IPS-11a (cell line): ENCODE results near the gene TCFL5.

Source experiments
- H3K4me3 ChIP-seq: one replicate; pipeline ENCODE4 v1.5.1; 2013; ENCODE audit warnings: low read depth, low read length, control low read depth

TCFL5 gene

DNA sequence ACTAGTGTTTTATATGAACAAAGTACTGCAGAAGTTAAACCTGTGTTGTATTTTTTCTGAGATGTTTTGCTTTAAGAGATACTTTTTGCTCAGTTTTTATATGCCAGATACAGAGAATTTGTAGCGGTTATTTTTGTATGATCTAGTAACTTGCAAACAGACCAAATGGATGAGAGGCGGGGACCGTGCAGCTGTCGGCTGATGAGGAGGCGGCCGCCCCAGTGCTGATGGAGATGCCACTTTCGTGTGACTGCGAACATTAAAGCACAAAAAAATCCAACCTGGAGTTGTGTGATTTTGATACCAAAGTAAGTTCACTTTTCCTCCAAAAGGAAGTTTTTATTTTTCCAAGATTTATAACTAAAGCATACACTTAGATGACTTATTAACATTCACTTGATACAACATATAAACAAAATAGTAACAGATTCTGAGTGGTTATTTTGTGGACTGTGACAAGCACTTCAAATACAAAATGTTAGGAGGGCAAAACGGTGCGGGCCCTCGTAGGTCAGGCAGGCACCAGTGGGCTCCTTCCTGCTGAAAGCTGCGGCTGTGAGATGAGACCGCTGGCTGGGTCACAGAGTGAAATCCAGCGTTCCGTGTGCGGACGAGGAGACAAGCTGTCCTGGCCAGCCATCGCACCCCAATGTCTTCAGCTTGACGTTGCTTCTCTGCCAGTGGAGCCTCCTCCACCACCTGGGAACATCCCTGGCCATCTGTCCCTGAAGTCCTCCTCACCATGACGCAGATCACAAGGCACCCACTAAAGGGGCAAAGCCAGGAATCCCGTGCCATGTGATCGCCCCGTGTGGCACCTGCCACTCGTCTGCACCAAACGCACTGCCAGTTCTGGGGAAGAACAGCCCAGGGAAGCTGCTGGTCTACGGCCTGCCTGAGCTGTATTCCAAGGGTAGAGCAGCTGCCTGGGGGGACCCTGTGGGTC, 61.0 kb downstream of the TCFL5 start:
- H3K4me3 ChIP-seq: no peak overlapping the region

DNA sequence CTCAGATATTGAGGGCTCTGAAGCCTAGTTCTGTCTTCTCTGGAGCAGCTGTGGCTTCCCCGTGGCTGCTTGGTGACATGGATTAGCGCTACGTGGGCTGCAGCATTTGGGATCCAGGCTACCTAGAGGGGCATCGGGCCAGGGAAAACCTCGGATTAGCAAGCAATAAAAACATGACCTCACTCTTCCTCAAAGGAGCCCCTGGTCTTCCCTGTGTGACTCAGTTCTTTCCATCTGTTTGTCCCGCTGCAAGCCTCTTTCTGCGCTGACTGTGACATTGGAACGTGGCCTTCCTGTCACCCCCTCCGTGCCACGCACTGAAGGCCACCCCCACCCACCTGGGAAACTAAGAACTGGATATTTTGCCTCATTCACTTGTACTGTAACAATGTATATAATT, 61.7 kb downstream of the TCFL5 start:
- H3K4me3 ChIP-seq: no peak overlapping the region

DNA sequence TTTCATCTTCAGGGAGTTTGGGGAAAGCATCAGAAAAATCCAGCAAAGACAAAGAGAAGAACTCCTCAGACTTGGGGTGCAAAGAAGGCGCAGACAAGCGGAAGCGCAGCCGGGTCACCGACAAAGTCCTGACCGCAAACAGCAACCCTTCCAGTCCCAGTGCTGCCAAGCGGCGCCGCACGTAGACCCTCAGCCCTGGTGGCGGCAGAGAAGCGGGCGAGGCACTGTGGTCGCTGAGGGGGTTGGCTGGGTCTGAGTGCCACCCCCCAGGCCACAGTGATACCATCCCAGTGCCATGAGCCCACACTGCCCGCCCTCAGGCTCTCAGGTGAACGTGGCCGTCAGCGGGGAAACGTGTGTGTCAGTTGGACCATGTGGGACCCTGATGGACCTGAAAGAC, 62.2 kb downstream of the TCFL5 start:
- H3K4me3 ChIP-seq: no peak overlapping the region

DNA sequence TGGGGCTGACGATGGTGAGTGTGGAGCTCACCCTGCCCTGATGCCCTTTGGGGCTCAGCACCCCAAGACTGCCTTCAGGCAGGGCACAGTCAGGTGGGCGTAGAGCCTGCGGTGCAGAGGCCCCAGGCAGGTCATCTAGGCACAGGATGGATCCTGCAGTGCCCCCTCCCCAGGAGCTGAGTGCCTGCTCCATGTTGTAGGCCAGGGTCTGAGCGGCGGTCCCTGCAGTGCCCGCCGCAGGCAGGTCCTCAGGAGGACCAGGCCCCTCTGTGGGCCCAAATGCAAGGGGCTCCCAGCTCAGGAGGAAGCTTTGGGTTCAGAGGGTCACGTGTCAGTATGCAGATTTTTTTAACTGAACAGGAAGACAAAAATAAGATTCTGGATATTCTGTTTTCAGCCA, 62.6 kb downstream of the TCFL5 start:
- H3K4me3 ChIP-seq: no peak overlapping the region

DNA sequence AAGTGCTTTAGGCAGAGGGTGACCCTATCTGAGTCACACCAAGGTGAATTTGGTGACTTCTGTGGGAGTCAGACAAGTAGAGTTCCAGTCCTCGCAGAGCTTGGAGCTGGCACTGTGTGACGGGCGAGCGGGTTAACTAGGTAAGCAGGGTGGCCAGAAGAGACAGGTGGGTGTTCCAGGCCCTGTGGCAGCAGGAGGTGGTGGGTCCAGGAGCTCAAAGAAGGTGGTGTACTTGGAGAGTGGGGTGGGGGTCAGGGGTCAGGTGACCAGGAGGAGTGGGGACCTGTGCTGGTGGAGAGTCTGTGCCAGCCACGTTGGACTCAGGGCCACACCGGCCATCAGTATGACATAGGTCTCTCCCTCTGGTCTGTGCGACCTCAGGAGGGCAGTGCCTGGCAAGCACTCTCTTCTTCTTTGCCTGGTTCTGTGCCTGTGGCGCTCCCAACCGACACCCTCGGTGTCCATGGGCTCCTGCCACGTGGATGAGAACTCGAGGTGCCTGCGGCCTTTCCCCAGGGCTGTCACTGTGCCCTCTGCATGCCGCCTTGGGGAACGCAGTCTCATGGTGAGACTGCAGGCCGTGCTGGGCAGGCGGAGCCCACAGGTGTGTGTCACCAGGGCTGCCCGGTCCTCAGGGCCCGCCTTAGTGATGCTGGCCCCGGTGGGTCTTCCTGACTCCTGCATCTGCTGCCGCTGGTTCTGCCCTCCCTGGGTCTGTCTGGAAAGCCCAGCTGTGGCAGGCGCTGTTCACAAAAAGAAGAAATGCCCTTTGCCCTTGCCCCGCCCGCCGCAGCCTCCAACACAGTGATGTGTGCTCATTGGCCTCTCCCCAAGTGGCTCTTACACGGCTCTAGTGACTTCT, 63.7 kb downstream of the TCFL5 start:
- H3K4me3 ChIP-seq: no peak overlapping the region

DNA sequence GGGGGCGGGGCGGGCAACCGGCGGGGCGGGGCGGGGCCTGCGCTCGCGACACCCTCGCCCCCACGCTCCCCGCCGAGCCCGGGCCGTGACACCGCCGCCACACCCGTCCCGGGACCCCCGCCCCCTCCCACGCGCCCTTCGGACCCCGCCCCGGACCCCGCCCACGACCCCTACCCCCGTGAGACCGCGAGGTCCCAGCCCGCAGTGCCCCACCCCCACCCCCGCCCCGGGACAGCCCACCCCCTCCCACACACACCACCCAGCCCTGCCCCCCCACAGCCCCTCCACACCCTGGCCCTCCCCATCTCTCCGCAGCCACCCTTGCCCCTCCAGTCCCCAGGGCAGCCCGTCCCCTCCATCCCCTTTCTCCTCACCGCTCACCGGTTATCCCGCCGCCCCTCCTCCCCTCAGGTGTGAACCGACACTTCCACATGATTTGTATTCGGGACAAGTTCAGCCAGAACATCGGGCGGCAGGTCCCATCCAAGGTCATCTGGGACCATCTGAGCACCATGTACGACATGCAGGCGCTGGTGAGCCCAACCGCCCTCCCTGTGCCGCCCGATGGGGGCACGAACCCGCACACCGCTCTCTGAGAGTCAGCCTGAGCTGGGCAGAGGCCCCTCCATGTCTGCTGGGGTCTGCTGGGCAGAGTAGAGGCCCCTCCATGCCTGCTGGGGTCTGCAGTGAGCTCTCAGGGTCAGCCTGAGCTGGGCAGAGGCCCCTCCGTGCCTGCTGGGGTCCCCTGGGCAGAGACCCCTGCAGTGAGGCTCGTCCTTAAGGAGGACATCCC, 64.7 kb downstream of the TCFL5 start:
- H3K4me3 ChIP-seq: peak overlapping the region; percentile 53

DNA sequence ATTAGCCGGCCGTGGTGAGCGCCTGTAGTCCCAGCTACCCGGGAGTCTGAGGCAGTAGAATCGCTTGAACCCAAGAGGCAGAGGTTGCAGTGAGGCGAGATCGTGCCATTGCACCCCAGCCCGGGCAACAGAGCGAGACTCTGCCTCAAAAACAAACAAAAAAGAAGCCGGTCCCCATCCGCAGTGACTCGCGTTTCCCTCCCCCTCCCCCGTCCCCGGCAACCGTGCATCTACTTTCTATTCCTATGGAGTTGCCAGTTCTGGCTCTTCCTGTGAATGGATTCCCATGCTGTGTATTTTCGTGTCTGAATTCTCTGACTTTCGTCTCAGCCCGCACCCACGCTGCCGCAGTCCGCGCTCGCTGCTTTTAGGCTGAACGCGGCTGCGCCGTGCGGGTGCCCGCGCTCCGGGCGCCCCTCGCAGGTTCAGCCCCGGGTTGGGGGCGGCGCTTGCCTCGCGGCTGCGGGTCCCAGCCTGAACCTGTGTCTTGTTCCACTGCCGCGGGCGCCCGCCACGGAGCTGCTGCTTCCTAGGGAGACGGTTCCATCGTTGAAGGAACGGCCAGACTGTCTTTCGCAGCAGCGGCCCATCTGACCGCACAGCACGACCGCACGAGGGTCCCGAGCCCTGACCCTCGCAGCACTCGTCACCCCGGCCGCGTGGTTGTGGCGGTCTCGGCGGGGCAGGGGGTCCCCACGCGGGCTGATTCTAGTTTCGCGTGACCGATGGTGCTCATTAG, 66.4 kb downstream of the TCFL5 start:
- peak overlapping the region; percentile 43 for H3K4me3 ChIP-seq

DNA sequence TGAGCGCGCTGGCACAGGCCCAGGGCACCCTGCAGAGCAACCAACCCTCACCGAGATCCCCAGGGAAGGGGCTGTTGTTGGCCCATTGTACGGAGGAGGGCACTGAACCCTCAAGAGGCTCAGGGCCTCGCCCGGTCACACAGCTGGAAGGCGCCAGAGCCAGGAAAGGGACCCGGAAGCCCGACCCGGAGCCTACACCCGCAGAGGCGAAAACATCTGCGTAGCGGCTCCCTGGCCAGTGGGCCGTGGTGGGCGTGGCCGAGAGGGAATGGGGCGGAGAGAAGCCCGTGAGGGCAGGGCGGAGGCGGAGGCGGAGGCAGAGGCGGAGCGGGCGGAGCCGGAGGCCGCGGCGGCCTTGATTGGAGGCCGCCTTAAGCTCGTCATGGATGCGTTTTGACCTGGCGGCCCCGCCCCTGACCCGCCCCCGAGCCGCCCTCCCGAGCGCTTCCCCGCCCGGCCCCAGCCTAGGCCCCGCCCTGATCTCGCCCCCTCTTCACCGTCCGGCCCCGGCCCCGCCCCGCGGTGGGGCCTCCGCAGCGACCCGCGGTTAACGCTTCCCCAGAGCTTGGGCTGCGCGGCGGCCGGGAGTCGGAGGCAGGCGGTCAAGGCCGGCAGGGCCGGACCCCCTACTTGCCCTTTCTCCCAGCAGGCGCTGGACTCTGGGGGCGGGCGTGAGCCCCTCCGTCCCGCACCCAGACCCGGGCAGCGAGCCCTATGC, 67.5 kb downstream of the TCFL5 start:
- H3K4me3 ChIP-seq: peak overlapping the region; percentile 8

DNA sequence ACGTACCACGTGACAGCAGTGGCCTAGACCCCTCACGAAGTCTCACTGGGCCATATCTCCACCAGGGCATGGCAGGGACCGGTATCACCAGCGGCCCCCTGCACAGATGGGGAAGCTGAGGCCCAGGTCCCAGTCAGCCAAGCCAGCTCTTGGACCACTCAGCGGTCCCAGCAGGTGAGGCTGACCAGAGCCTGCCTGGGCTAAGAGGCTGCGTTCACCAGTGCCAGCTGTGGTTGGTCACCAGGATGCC, 67.9 kb downstream of the TCFL5 start:
- H3K4me3 ChIP-seq: peak overlapping the region; percentile 8

DNA sequence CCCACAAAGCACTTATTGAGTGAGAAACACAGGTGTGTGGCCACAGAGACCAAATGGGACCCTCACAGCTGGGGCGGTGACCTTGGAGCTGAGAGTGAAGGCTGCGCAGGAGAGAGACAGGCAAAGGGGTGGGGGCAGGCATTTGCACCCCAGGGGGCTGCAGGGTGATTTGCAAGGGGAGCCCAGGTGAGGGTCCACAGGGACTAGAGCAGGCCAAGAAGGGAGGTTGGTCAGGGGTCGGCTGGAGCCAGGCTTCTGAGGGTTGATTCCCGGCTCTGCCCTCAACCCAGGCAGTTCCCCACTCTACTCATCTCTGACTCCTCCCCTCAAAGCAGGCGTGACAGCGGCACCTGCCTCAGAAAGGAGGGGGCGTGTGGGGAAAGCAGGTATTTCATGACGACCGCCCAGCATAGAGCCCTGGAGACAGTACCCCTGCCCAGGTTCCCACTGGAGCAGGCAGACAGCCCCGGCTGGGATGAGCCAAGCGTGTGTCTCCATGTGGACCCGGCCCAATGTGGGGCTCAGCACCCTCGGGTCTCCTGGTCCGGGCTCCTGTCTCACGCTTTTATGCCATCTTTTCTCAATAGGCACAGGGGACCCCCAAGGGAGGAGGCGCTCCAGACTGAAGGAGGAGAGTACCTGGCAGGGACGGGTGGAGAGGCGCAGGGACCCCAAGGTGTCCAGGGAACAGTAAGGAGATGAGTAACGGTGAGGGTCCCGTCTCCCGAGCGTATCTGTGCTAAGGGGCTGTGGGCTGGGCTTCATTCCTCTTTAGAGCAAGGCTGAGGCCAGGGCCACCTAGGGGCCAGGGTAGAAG, 68.5 kb downstream of the TCFL5 start:
- no peak overlapping the region for H3K4me3 ChIP-seq

DNA sequence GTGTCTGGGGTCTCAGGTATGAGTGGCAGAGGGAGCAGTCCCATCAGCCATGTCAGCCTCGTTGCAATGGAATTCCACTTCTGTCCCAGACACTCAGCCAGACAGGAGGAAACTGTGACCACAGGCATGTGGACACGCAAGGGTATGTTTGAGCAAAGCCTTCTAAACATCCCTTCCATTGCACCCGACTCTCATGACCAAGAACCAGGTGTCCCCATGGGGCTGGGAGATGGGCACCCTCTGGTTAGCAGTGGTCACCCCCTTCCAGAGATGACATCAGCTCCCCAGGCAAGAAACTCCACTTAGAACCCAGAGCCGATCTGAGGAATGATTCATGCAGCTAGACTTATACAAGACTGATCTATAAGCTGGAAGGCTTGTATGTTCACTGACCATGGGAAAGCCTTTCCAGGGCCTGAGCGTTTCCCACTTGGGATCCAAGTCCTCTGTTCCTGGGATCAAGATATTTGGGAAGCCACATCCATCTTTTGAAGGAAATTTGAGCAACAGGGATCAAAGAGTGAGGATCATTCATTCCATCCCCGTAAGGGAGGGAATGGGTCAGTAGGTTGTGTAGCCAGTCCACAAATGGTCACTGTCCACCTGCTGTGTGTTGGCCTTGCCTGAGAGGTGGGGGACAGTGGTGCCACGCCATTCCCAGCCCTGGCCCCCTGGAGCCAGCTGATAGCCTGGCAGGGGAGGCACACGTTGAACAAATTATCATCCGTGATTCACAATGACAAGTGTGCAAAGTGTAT, 69.3 kb downstream of the TCFL5 start:
- no peak overlapping the region for H3K4me3 ChIP-seq

DNA sequence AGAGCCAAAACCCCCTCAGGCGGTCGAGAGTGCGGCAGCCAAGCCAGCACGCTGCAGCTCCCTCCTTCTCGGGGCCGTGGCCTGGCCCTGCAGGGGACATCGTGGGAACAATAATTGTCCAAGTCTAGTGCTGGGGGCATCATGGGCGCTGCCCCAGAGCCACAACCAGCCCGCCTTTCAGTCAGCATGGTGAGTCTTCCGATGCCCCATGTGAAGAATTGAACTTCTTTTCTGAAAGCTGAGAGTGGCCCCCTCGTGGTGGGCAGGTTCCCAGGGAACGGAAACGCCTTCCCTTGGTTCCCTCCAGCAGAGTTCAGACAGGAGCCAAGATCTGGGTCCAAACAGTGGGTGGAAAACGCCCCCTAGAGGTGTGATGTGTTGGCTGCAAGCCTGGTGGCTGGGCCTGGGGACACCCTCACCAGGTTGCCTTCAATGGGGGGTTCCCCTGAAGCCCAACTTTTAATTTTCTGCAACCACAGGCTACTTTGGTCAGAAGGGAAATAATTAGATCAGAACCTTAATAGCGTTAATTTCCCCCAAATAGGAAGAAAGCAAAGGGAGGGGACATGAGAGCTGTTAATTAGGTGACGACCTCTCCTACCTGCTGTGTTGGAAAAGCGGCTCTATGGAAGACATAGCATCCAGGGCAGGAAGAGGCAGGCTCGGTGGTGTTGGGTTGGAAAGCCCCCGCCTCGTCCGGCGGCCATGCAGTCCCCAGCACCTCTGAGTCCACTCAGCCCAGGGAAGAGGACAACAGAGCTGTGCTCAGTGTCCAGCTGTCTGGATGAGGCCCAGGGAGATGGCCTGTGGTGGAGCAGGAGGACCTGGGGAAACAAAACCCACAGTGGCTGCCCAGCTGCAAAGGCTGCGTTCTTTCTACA, 70.1 kb downstream of the TCFL5 start:
- peak overlapping the region; percentile 24 for H3K4me3 ChIP-seq
